Panc1 (cell line): ENCODE data around the gene ASF1A. TPM values are rescaled to one million over a fixed set of nuclear protein-coding genes. Genes with fewer than 3 reads are reported as not detected.

Experiments used
- ATAC-seq: fragments of 200-7000 bp; cut with Tn5 transposase; 2 replicates; pipeline ENCODE4 v1.9.1; 2020; ENCODE audit warnings: mild to moderate bottlenecking, moderate library complexity
- BruUV-seq: library from RNA; stranded (reverse); fragments of 400-500 nt; replicated peaks from 2 replicates; lab custom pipeline; 2021; lab: Mats Ljungman, UMichigan
- CTCF ChIA-PET: fragments of 300-600 bp; sonication (Branson Sonifier 250); formaldehyde crosslinking; loops from one replicate; lab custom pipeline; 2022; ENCODE audit warnings: antibody characterized with exemption; lab: Charles Lee
- POLR2A ChIA-PET: fragments of 300-600 bp; sonication (Branson Sonifier 250); formaldehyde crosslinking; loops from one replicate; lab custom pipeline; 2022; ENCODE audit warnings: antibody characterized with exemption; lab: Charles Lee
- DNase-seq: peaks from one replicate; pipeline ENCODE4 v3.0.0-alpha.2; 2010; ENCODE audit warnings: low read depth, low spot score
- H3K27ac ChIP-seq: 2 replicates; pipeline ENCODE4 v1.5.1; 2011; ENCODE audit warnings: mild to moderate bottlenecking, low read length, inconsistent platforms
- H3K27me3 ChIP-seq: fragments of 200-500 bp; sonication (Bioruptor generic); 2 replicates; pipeline ENCODE4 v1.6.0; 2014; ENCODE audit warnings: low read length, inconsistent platforms; ENCODE audit not compliant: control insufficient read depth, insufficient read depth
- H3K36me3 ChIP-seq: fragments of 200-500 bp; sonication (Bioruptor generic); 2 replicates; pipeline ENCODE4 v1.5.1; 2014; ENCODE audit warnings: inconsistent platforms, mild to moderate bottlenecking, low read length, moderate library complexity; ENCODE audit not compliant: control insufficient read depth, insufficient read depth
- H3K4me1 ChIP-seq: 2 replicates; pipeline ENCODE4 v1.5.1; 2011; ENCODE audit warnings: inconsistent platforms, mild to moderate bottlenecking, low read length, moderate library complexity; ENCODE audit not compliant: control insufficient read depth, insufficient read depth
- H3K4me3 ChIP-seq, 2 experiments: 2 replicates each; pipeline ENCODE4 v1.5.1; 2011 to 2012; ENCODE audit warnings: low read depth in 2 of 2, low read length in 2 of 2, mild to moderate bottlenecking in 2 of 2, inconsistent platforms in 1 of 2, moderate library complexity in 1 of 2
- H3K9me3 ChIP-seq: fragments of 200-500 bp; sonication (Bioruptor generic); 2 replicates; pipeline ENCODE4 v1.5.1; 2014; ENCODE audit warnings: low read depth, mild to moderate bottlenecking, inconsistent platforms, low read length, moderate library complexity; ENCODE audit not compliant: control insufficient read depth, insufficient read depth
- CTCF ChIP-seq: fragments of 450-650 bp; IDR thresholded peaks from 2 replicates; pipeline ENCODE4 v1.5.1; 2017; ENCODE audit warnings: mild to moderate bottlenecking
- POLR2AphosphoS5 ChIP-seq: IDR thresholded peaks from 2 replicates; pipeline ENCODE4 v1.6.1; 2012; ENCODE audit warnings: mild to moderate bottlenecking, low read depth, low read length, moderate library complexity
- REST ChIP-seq, 2 experiments: IDR thresholded peaks; 2 replicates each; pipeline ENCODE4 v1.6.1; 2011 to 2012; ENCODE audit warnings: low read depth in 2 of 2, control low read depth in 1 of 2, low read length in 1 of 2, mild to moderate bottlenecking in 1 of 2, moderate library complexity in 1 of 2; ENCODE audit not compliant: insufficient read depth in 1 of 2
- SIN3A ChIP-seq: IDR thresholded peaks from 2 replicates; pipeline ENCODE4 v1.6.1; 2012; ENCODE audit warnings: low read depth, mild to moderate bottlenecking, low read length, moderate library complexity, borderline replicate concordance; ENCODE audit not compliant: insufficient read depth
- TCF7L2 ChIP-seq: IDR thresholded peaks from 2 replicates; pipeline ENCODE4 v1.6.1; 2011; ENCODE audit warnings: mild to moderate bottlenecking, low read depth, low read length, inconsistent platforms
- in situ Hi-C: cut with HindIII; loops from 2 replicates; pipeline ENCODE4 v1.10.0; 2016; ENCODE audit warnings: low sequenced_read_pairs, low pct_unique_long_range_greater_than_20kb
- intact Hi-C: fragments of 100-400 bp; cut with micrococcal nuclease; formaldehyde crosslinking; loops from one replicate; pipeline ENCODE4 v1.10.0; 2022; ENCODE audit not compliant: unreplicated experiment
- total RNA-seq: library from RNA; stranded (reverse); gene quantifications from one replicate; pipeline ENCODE4 v1.2.1, GENCODE V29; 2021; ENCODE audit not compliant: unreplicated experiment

Gene ASF1A
- total RNA-seq, 1 experiment from 2014 or later, result 28.5 TPM

GRCh38 chr6:118864341-118865099, 29.4 kb upstream of the ASF1A start:
- Histone ChIP-seq H3K9me3 (peaks cover 12% of the 10 kb centered on the region; the same call in 1 of the 2 replicates), H3K27ac (peak overlapping the region; percentile 65), H3K4me3 (peak overlapping the region; percentile 9 to 38; a peak in 3 of 4 replicates), H3K4me1 (peaks cover 20% of the 10 kb centered on the region), H3K27me3 (no peaks in the 10 kb centered on the region), H3K36me3 (no peaks in the 10 kb centered on the region)
- intact Hi-C loops, result no loop called here
- in situ Hi-C loops, result no loop called here
- no peak for DNase-seq
- no peak for TF ChIP-seq REST (IDR thresholded peaks at IDR 0.05; ENCODE audit: insufficient read depth in 1 of 2, low read depth in 2 of 2, low read length in 1 of 2)
- TF ChIP-seq CTCF, result no peak
- TF ChIP-seq POLR2AphosphoS5, result no peak
- TF ChIP-seq TCF7L2, result no peak
- TF ChIP-seq SIN3A, result no peak
- no TSS peak for BruUV-seq
- ChIA-PET POLR2A (no interaction called here), CTCF (no interaction called here)
- peak; percentile 78 for ATAC-seq

- Histone ChIP-seq H3K4me1 (peaks cover 20% of the 10 kb centered on the region), H3K27ac (peak overlapping the region; percentile 65), H3K36me3 (no peaks in the 10 kb centered on the region), H3K27me3 (no peaks in the 10 kb centered on the region), H3K4me3 (peak overlapping the region; percentile 9 to 38; a peak in 3 of 4 replicates), H3K9me3 (peaks cover 12% of the 10 kb centered on the region; the same call in 1 of the 2 replicates)
- intact Hi-C loops, result no loop called here
- CTCF ChIA-PET, result no interaction called here
- BruUV-seq, result no TSS peak
- in situ Hi-C loops, result no loop called here
- POLR2A ChIA-PET, result no interaction called here
- ATAC-seq (peak; percentile 59), DNase-seq (no peak)
- TF ChIP-seq POLR2AphosphoS5 (no peak), TCF7L2 (no peak), CTCF (no peak), REST (IDR thresholded peaks at IDR 0.05; ENCODE audit: insufficient read depth in 1 of 2, low read depth in 2 of 2, low read length in 1 of 2) (no peak), SIN3A (no peak)
Observed at GRCh38 chr6:118865100-118865391, 28.9 kb upstream of the ASF1A start.
